CD4-positive, CD25-positive, alpha-beta regulatory T cell (primary cell): ENCODE measurements around the gene KCNJ15. TPM values are rescaled to one million over a fixed set of nuclear protein-coding genes. Genes with fewer than 3 reads are reported as not detected.

Experiments used
- ATAC-seq, 2 donors: fragments of 150-1000 bp; cut with Tn5 transposase; one replicate each; pipeline ENCODE4 v1.10.0; 2021; ENCODE audit warnings: low read depth in 2 of 2, moderate number of reproducible peaks in 2 of 2, moderate library complexity in 1 of 2
- DNase-seq, 3 donors: peaks; one replicate each; pipeline versions ENCODE4 v3.0.0 to v3.0.0-alpha.2; 2012 to 2022; ENCODE audit warnings: mixed read lengths in 1 of 3
- H3K27ac ChIP-seq: one replicate; pipeline ENCODE4 v1.7.0; 2013; ENCODE audit warnings: mild to moderate bottlenecking, low read length; ENCODE audit not compliant: insufficient read depth, poor library complexity, severe bottlenecking
- H3K27me3 ChIP-seq: one replicate; pipeline ENCODE4 v1.7.0; 2013; ENCODE audit warnings: low read length; ENCODE audit not compliant: control insufficient read depth, insufficient read depth
- H3K36me3 ChIP-seq: one replicate; pipeline ENCODE4 v1.7.0; 2013; ENCODE audit warnings: mild to moderate bottlenecking, low read length, moderate library complexity; ENCODE audit not compliant: control insufficient read depth, insufficient read depth
- H3K4me1 ChIP-seq: 2 replicates; pipeline ENCODE4 v1.7.0; 2013; ENCODE audit warnings: mild to moderate bottlenecking, low read length; ENCODE audit not compliant: insufficient read depth, control insufficient read depth, poor library complexity, severe bottlenecking
- H3K4me3 ChIP-seq: one replicate; pipeline ENCODE4 v1.7.0; 2013; ENCODE audit warnings: low read depth, mild to moderate bottlenecking, low read length, moderate library complexity
- H3K9me3 ChIP-seq, 2 experiments: 1 replicate in 1 of 2; 2 replicates in 1 of 2; pipeline ENCODE4 v1.7.0; 2013; ENCODE audit warnings: low read length in 2 of 2, mild to moderate bottlenecking in 1 of 2, moderate library complexity in 1 of 2; ENCODE audit not compliant: control insufficient read depth in 2 of 2
- H3K27ac Mint-ChIP-seq, 3 donors: one replicate each; pipeline ENCODE4 v1.8.0; 2020 to 2022; ENCODE audit warnings: mild to moderate bottlenecking in 3 of 3, mixed read lengths in 3 of 3, moderate library complexity in 2 of 3
- H3K27me3 Mint-ChIP-seq: one replicate; pipeline ENCODE4 v1.8.0; 2022; ENCODE audit warnings: mild to moderate bottlenecking, mixed read lengths
- H3K36me3 Mint-ChIP-seq: one replicate; pipeline ENCODE4 v1.8.0; 2020; ENCODE audit warnings: mixed read lengths
- H3K4me1 Mint-ChIP-seq, 4 donors: one replicate each; pipeline ENCODE4 v1.8.0; 2020 to 2022; ENCODE audit warnings: mixed read lengths in 4 of 4, mild to moderate bottlenecking in 1 of 4
- H3K4me3 Mint-ChIP-seq, 4 donors: one replicate each; pipeline ENCODE4 v1.8.0; 2020 to 2022; ENCODE audit warnings: mild to moderate bottlenecking in 4 of 4, mixed read lengths in 4 of 4, moderate library complexity in 3 of 4
- H3K9me3 Mint-ChIP-seq, 7 donors: one replicate each; pipeline ENCODE4 v1.8.0; 2020 to 2022; ENCODE audit warnings: mixed read lengths in 7 of 7, mild to moderate bottlenecking in 3 of 7, moderate library complexity in 2 of 7
- polyA plus RNA-seq, 4 donors: library from polyadenylated mRNA; unstranded; fragments of 300-500 nt; fragmentation: Illumina TruSeq; gene quantifications; one replicate each; pipeline ENCODE4 v1.2.3, GENCODE V29; 2021
- total RNA-seq: library from RNA; stranded (reverse); gene quantifications from one replicate; pipeline ENCODE4 v1.2.3, GENCODE V29; 2022

KCNJ15 gene
- total and polyA plus RNA-seq, 5 donors from 2014 or later = 0.10 TPM; not detected in 4

- Histone ChIP-seq H3K9me3 (no peaks in the 10 kb centered on the region), H3K27ac (no peak overlapping the region), H3K4me3 (no peak overlapping the region), H3K27me3 (no peaks in the 10 kb centered on the region), H3K4me1 (no peaks in the 10 kb centered on the region), H3K36me3 (no peaks in the 10 kb centered on the region)
- H3K4me1 Mint-ChIP-seq = no peaks in the 10 kb centered on the region
- no peak overlapping the region for H3K4me3 Mint-ChIP-seq
- peaks cover 17% of the 10 kb centered on the region for H3K27me3 Mint-ChIP-seq
- DNase-seq = no peak
- peaks cover 0 to 6% (median 0%) of the 10 kb centered on the region in 7 donors for H3K9me3 Mint-ChIP-seq
- H3K36me3 Mint-ChIP-seq = no peaks in the 10 kb centered on the region
- no peak overlapping the region for H3K27ac Mint-ChIP-seq
- ATAC-seq = no peak
Measured at GRCh38 chr21:38294609-38295008, 37.8 kb downstream of the KCNJ15 start.

- Mint-ChIP-seq H3K4me1 (no peaks in the 10 kb centered on the region), H3K27ac (peak overlapping the region in 1 of 3 donors; percentile 38), H3K4me3 (peak overlapping the region in 1 of 4 donors; percentile 21)
Measured at GRCh38 chr21:38295997-38296764, 39.4 kb downstream of the KCNJ15 start.

GRCh38 chr21:38297194-38297631 lies 40.4 kb downstream of the KCNJ15 start:
- H3K9me3 Mint-ChIP-seq = peaks cover 0 to 2% (median 0%) of the 10 kb centered on the region in 7 donors
- Histone ChIP-seq H3K4me3 (no peak overlapping the region), H3K27ac (no peak overlapping the region), H3K36me3 (no peaks in the 10 kb centered on the region), H3K27me3 (no peaks in the 10 kb centered on the region), H3K4me1 (no peaks in the 10 kb centered on the region), H3K9me3 (no peaks in the 10 kb centered on the region)
- no peaks in the 10 kb centered on the region for H3K4me1 Mint-ChIP-seq
- H3K27me3 Mint-ChIP-seq = peaks cover 25% of the 10 kb centered on the region
- no peak overlapping the region for H3K27ac Mint-ChIP-seq
- H3K4me3 Mint-ChIP-seq = no peak overlapping the region
- ATAC-seq (no peak), DNase-seq (no peak)
- H3K36me3 Mint-ChIP-seq = no peaks in the 10 kb centered on the region

More at GRCh38 chr21:38295997-38296764, 39.4 kb downstream of the KCNJ15 start:
- Histone ChIP-seq H3K4me1 (no peaks in the 10 kb centered on the region), H3K36me3 (no peaks in the 10 kb centered on the region), H3K27me3 (no peaks in the 10 kb centered on the region), H3K9me3 (no peaks in the 10 kb centered on the region), H3K4me3 (no peak overlapping the region), H3K27ac (no peak overlapping the region)
- peaks cover 25% of the 10 kb centered on the region for H3K27me3 Mint-ChIP-seq
- ATAC-seq (no peak), DNase-seq (no peak)
- peaks cover 0 to 4% (median 0%) of the 10 kb centered on the region in 7 donors for H3K9me3 Mint-ChIP-seq
- H3K36me3 Mint-ChIP-seq = no peaks in the 10 kb centered on the region

- H3K4me1 Mint-ChIP-seq = no peaks in the 10 kb centered on the region
- Histone ChIP-seq H3K9me3 (no peaks in the 10 kb centered on the region), H3K27me3 (no peaks in the 10 kb centered on the region), H3K4me1 (no peaks in the 10 kb centered on the region), H3K4me3 (no peak overlapping the region), H3K27ac (no peak overlapping the region), H3K36me3 (no peaks in the 10 kb centered on the region)
- peaks cover 0 to 2% (median 0%) of the 10 kb centered on the region in 7 donors for H3K9me3 Mint-ChIP-seq
- H3K4me3 Mint-ChIP-seq = no peak overlapping the region
- no peak overlapping the region for H3K27ac Mint-ChIP-seq
- ATAC-seq (no peak), DNase-seq (no peak)
- no peaks in the 10 kb centered on the region for H3K36me3 Mint-ChIP-seq
- peaks cover 25% of the 10 kb centered on the region for H3K27me3 Mint-ChIP-seq
Measured at GRCh38 chr21:38297871-38298270, 41.1 kb downstream of the KCNJ15 start.

- no peaks in the 10 kb centered on the region for H3K4me1 ChIP-seq
- ATAC-seq (no peak), DNase-seq (no peak)
- Mint-ChIP-seq H3K9me3 (no peaks in the 10 kb centered on the region), H3K4me1 (no peaks in the 10 kb centered on the region), H3K36me3 (no peaks in the 10 kb centered on the region), H3K27ac (no peak overlapping the region), H3K4me3 (no peak overlapping the region), H3K27me3 (peaks cover 25% of the 10 kb centered on the region)
- no peak overlapping the region for H3K27ac ChIP-seq
- no peaks in the 10 kb centered on the region for H3K9me3 ChIP-seq
- H3K4me3 ChIP-seq = no peak overlapping the region
- no peaks in the 10 kb centered on the region for H3K36me3 ChIP-seq
- no peaks in the 10 kb centered on the region for H3K27me3 ChIP-seq
Measured at GRCh38 chr21:38298832-38299231, 42.0 kb downstream of the KCNJ15 start.

GRCh38 chr21:38299671-38300070 lies 42.9 kb downstream of the KCNJ15 start:
- no peak overlapping the region for H3K27ac Mint-ChIP-seq
- H3K27ac ChIP-seq = no peak overlapping the region
- no peaks in the 10 kb centered on the region for H3K36me3 Mint-ChIP-seq
- peaks cover 20% of the 10 kb centered on the region for H3K27me3 Mint-ChIP-seq
- ATAC-seq (no peak), DNase-seq (no peak)
- no peak overlapping the region for H3K4me3 ChIP-seq
- H3K36me3 ChIP-seq = no peaks in the 10 kb centered on the region
- no peaks in the 10 kb centered on the region for H3K27me3 ChIP-seq
- no peaks in the 10 kb centered on the region for H3K9me3 ChIP-seq
- H3K4me3 Mint-ChIP-seq = no peak overlapping the region
- no peaks in the 10 kb centered on the region for H3K9me3 Mint-ChIP-seq
- no peaks in the 10 kb centered on the region for H3K4me1 Mint-ChIP-seq
- H3K4me1 ChIP-seq = no peaks in the 10 kb centered on the region

GRCh38 chr21:38300141-38300578 lies 43.4 kb downstream of the KCNJ15 start:
- Mint-ChIP-seq H3K9me3 (peaks cover 0 to 3% (median 0%) of the 10 kb centered on the region in 7 donors), H3K27ac (no peak overlapping the region), H3K36me3 (no peaks in the 10 kb centered on the region), H3K4me3 (no peak overlapping the region), H3K4me1 (no peaks in the 10 kb centered on the region), H3K27me3 (peaks cover 18% of the 10 kb centered on the region)
- H3K36me3 ChIP-seq = no peaks in the 10 kb centered on the region
- ATAC-seq = no peak
- no peaks in the 10 kb centered on the region for H3K4me1 ChIP-seq
- H3K27ac ChIP-seq = no peak overlapping the region
- DNase-seq = peak in 1 of 3 donors; percentile 6
- no peaks in the 10 kb centered on the region for H3K27me3 ChIP-seq
- H3K9me3 ChIP-seq = no peaks in the 10 kb centered on the region
- H3K4me3 ChIP-seq = no peak overlapping the region
